Keratinocyte (primary cell): ENCODE results near the gene PITPNM3. TPM values are rescaled to one million over a fixed set of nuclear protein-coding genes. Genes with fewer than 3 reads are reported as not detected.

Experiments used
- DNase-seq: peaks from one replicate; pipeline ENCODE4 v3.0.0-alpha.2; 2011; ENCODE audit warnings: low read depth, missing footprints, low spot score
- FAIRE-seq: peaks from 2 replicates; lab custom pipeline; 2011; peaks lifted over from hg19 to GRCh38; lab: Jason Lieb, UNC
- H2AFZ ChIP-seq: 2 replicates; pipeline ENCODE4 v1.6.0; 2012; ENCODE audit warnings: low read length, control low read depth, inconsistent platforms; ENCODE audit not compliant: control insufficient read depth
- H3K27ac ChIP-seq: 2 replicates; pipeline ENCODE4 v1.5.1; 2011; ENCODE audit warnings: low read length; ENCODE audit not compliant: control insufficient read depth, insufficient read depth
- H3K27me3 ChIP-seq: 3 replicates; pipeline ENCODE4 v1.6.0; 2011; ENCODE audit warnings: low read length; ENCODE audit not compliant: control insufficient read depth, insufficient read depth; ENCODE audit errors: extremely low read depth
- H3K36me3 ChIP-seq, 2 experiments: 2 replicates in 1 of 2; 3 replicates in 1 of 2; pipeline ENCODE4 v1.5.1; 2011; ENCODE audit warnings: low read length in 2 of 2, mild to moderate bottlenecking in 1 of 2; ENCODE audit not compliant: control insufficient read depth in 2 of 2, insufficient read depth in 2 of 2; ENCODE audit errors: extremely low read depth in 1 of 2
- H3K4me1 ChIP-seq: 3 replicates; pipeline ENCODE4 v1.5.1; 2011; ENCODE audit warnings: low read length; ENCODE audit not compliant: control insufficient read depth, insufficient read depth; ENCODE audit errors: extremely low read depth
- H3K4me2 ChIP-seq: 3 replicates; pipeline ENCODE4 v1.6.0; 2011; ENCODE audit warnings: low read depth, low read length; ENCODE audit not compliant: control insufficient read depth, insufficient read depth; ENCODE audit errors: extremely low read depth
- H3K4me3 ChIP-seq, 3 experiments: fragments of 200-600 bp in 1 of 3; sonication (generic) in 1 of 3; 2 replicates in 2 of 3; 3 replicates in 1 of 3; pipeline ENCODE4 v1.5.1; 2011 to 2016; ENCODE audit warnings: low read length in 3 of 3, mild to moderate bottlenecking in 3 of 3, control low read depth in 2 of 3, inconsistent platforms in 1 of 3, low read depth in 1 of 3, mixed read lengths in 1 of 3, mixed run types in 1 of 3, moderate library complexity in 1 of 3; ENCODE audit not compliant: control insufficient read depth in 2 of 3, insufficient read depth in 2 of 3; ENCODE audit errors: extremely low read depth in 1 of 3
- H3K79me2 ChIP-seq: 2 replicates; pipeline ENCODE4 v1.6.0; 2012; ENCODE audit warnings: low read length; ENCODE audit not compliant: control insufficient read depth, insufficient read depth
- H3K9ac ChIP-seq: 3 replicates; pipeline ENCODE4 v1.6.0; 2011; ENCODE audit warnings: low read length; ENCODE audit not compliant: control insufficient read depth, insufficient read depth; ENCODE audit errors: extremely low read depth
- H3K9me1 ChIP-seq: 3 replicates; pipeline ENCODE4 v1.6.0; 2011; ENCODE audit warnings: low read length; ENCODE audit not compliant: control insufficient read depth, insufficient read depth; ENCODE audit errors: extremely low read depth
- H3K9me3 ChIP-seq: 2 replicates; pipeline ENCODE4 v1.5.1; 2012; ENCODE audit warnings: low read depth, low read length; ENCODE audit not compliant: control insufficient read depth
- H4K20me1 ChIP-seq: 3 replicates; pipeline ENCODE4 v1.6.0; 2011; ENCODE audit warnings: low read length; ENCODE audit not compliant: control insufficient read depth, insufficient read depth; ENCODE audit errors: extremely low read depth
- EZH2 ChIP-seq: IDR thresholded peaks from one replicate; pipeline ENCODE4 v1.6.1; 2012; ENCODE audit warnings: inconsistent platforms, mild to moderate bottlenecking, low read length, moderate library complexity
- dilution Hi-C: fragments of 300-500 bp; cut with MboI; formaldehyde crosslinking; loops from one replicate; pipeline ENCODE4 v1.7.0; 2020; ENCODE audit warnings: low sequenced_read_pairs; ENCODE audit not compliant: extremely low pct_ligation_motif_present
- polyA plus RNA-seq, 5 experiments: library from polyadenylated mRNA; depleted of rRNA in 3 of 5; stranded (reverse) in 3 of 5; stranded (forward) in 1 of 5; unstranded in 1 of 5; fragments of >200 nt; gene quantifications; 1 replicate in 1 of 5; 2 replicates in 3 of 5; 3 replicates in 1 of 5; pipeline versions ENCODE4 v1.2.1 to v1.2.3, GENCODE V29; 2011 to 2012; ENCODE audit warnings: missing spikeins in 2 of 5, low read depth in 1 of 5, low replicate concordance in 1 of 5
- TF ChIP-seq, protein P1 (sequence below), 3 experiments: IDR thresholded peaks in 1 of 3; conservative IDR thresholded peaks in 1 of 3; optimal IDR thresholded peaks in 1 of 3; 2 replicates in 2 of 3; 3 replicates in 1 of 3; pipeline versions ENCODE3 to v1.5.1; 2011; ENCODE audit warnings: low read length in 3 of 3, mild to moderate bottlenecking in 3 of 3, moderate library complexity in 2 of 3, control low read depth in 1 of 3, inconsistent platforms in 1 of 3; ENCODE audit not compliant: insufficient read depth in 2 of 3; ENCODE audit errors: extremely low read depth in 1 of 3

Gene PITPNM3
- polyA plus RNA-seq, 1 donor (not counting 4 experiments of a cell fraction or from before 2014, with no cell fraction given), result 7.7 TPM

- no peaks in the 10 kb centered on the region for H4K20me1 ChIP-seq
- H3K9ac ChIP-seq, result no peak overlapping the region
- H3K4me1 ChIP-seq, result peaks cover 9% of the 10 kb centered on the region
- H3K79me2 ChIP-seq, result no peaks in the 10 kb centered on the region
- H3K27ac ChIP-seq, result no peak overlapping the region
- H3K36me3 ChIP-seq, result peaks cover 0 to 3% of the 10 kb centered on the region in 2 experiments
- no peak overlapping the region for H3K4me3 ChIP-seq
- TF ChIP-seq, protein P1, sequence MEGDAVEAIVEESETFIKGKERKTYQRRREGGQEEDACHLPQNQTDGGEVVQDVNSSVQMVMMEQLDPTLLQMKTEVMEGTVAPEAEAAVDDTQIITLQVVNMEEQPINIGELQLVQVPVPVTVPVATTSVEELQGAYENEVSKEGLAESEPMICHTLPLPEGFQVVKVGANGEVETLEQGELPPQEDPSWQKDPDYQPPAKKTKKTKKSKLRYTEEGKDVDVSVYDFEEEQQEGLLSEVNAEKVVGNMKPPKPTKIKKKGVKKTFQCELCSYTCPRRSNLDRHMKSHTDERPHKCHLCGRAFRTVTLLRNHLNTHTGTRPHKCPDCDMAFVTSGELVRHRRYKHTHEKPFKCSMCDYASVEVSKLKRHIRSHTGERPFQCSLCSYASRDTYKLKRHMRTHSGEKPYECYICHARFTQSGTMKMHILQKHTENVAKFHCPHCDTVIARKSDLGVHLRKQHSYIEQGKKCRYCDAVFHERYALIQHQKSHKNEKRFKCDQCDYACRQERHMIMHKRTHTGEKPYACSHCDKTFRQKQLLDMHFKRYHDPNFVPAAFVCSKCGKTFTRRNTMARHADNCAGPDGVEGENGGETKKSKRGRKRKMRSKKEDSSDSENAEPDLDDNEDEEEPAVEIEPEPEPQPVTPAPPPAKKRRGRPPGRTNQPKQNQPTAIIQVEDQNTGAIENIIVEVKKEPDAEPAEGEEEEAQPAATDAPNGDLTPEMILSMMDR (optimal IDR thresholded peaks at IDR 0.05 in 1 of 3, IDR thresholded peaks at IDR 0.05 in 1 of 3, conservative IDR thresholded peaks at IDR 0.05 in 1 of 3; ENCODE audit: extremely low read depth in 1 of 3, insufficient read depth in 2 of 3, low read length in 3 of 3), result no peak
- no peak for TF ChIP-seq EZH2
- no peak for FAIRE-seq
- no peaks in the 10 kb centered on the region for H3K9me1 ChIP-seq
- DNase-seq, result no peak
- H2AFZ ChIP-seq, result no peak overlapping the region
- dilution Hi-C loops, result no loop called here
- no peak overlapping the region for H3K4me2 ChIP-seq
- no peaks in the 10 kb centered on the region for H3K27me3 ChIP-seq
- H3K9me3 ChIP-seq, result no peaks in the 10 kb centered on the region
These were observed 30.6 kb downstream of the PITPNM3 start for GRCh38 chr17:6525731-6526130.

GRCh38 chr17:6525141-6525540, 31.2 kb downstream of the PITPNM3 start:
- DNase-seq (no peak), FAIRE-seq (no peak)
- Histone ChIP-seq H3K9me3 (no peaks in the 10 kb centered on the region), H3K4me1 (peaks cover 9% of the 10 kb centered on the region), H2AFZ (no peak overlapping the region), H3K36me3 (peaks cover 0 to 3% of the 10 kb centered on the region in 2 experiments), H3K27me3 (no peaks in the 10 kb centered on the region), H3K4me3 (no peak overlapping the region), H3K9ac (no peak overlapping the region), H3K79me2 (no peaks in the 10 kb centered on the region), H3K9me1 (no peaks in the 10 kb centered on the region), H3K27ac (no peak overlapping the region), H4K20me1 (no peaks in the 10 kb centered on the region), H3K4me2 (no peak overlapping the region)
- no peak for TF ChIP-seq EZH2
- TF ChIP-seq, protein P1 (optimal IDR thresholded peaks at IDR 0.05 in 1 of 3, IDR thresholded peaks at IDR 0.05 in 1 of 3, conservative IDR thresholded peaks at IDR 0.05 in 1 of 3; ENCODE audit: extremely low read depth in 1 of 3, insufficient read depth in 2 of 3, low read length in 3 of 3), result no peak
- dilution Hi-C loops, result no loop called here
